Smooth muscle cell (in vitro differentiated cells): Measurements from ENCODE around the gene GRIP1. TPM values are rescaled to one million over a fixed set of nuclear protein-coding genes. Genes with fewer than 3 reads are reported as not detected.

Source experiments
- DNase-seq: peaks from one replicate; lab custom pipeline; 2025; ENCODE audit not compliant: unreplicated experiment; lab: John Stamatoyannopoulos, UW
- H2AFZ ChIP-seq: fragments of 200-600 bp; sonication (generic); 2 replicates; pipeline ENCODE4 v1.6.0; 2016; ENCODE audit warnings: antibody characterized with exemption, low read depth, mild to moderate bottlenecking
- H3F3A ChIP-seq: fragments of 200-600 bp; sonication (generic); 2 replicates; pipeline ENCODE4 v1.6.0; 2017; ENCODE audit warnings: antibody characterized with exemption, low read depth
- H3K27ac ChIP-seq: fragments of 200-600 bp; sonication (generic); 2 replicates; pipeline ENCODE4 v1.5.1; 2016; ENCODE audit warnings: low read depth, mild to moderate bottlenecking
- H3K27me3 ChIP-seq: fragments of 200-600 bp; sonication (generic); 2 replicates; pipeline ENCODE4 v1.6.1; 2016; ENCODE audit warnings: low read depth, mild to moderate bottlenecking
- H3K36me3 ChIP-seq: fragments of 200-600 bp; sonication (generic); 2 replicates; pipeline ENCODE4 v1.5.1; 2016; ENCODE audit warnings: low read depth
- H3K4me1 ChIP-seq: fragments of 200-600 bp; sonication (generic); 2 replicates; pipeline ENCODE4 v1.5.1; 2016; ENCODE audit warnings: low read depth
- H3K4me2 ChIP-seq: fragments of 200-600 bp; sonication (generic); 2 replicates; pipeline ENCODE4 v1.6.0; 2016; ENCODE audit warnings: mild to moderate bottlenecking
- H3K4me3 ChIP-seq: fragments of 200-600 bp; sonication (generic); 2 replicates; pipeline ENCODE4 v1.5.1; 2016; ENCODE audit warnings: mild to moderate bottlenecking
- H3K79me2 ChIP-seq: fragments of 200-600 bp; sonication (generic); 2 replicates; pipeline ENCODE4 v1.6.0; 2016; ENCODE audit warnings: low read depth, mild to moderate bottlenecking
- H3K9ac ChIP-seq: fragments of 200-600 bp; sonication (generic); 2 replicates; pipeline ENCODE4 v1.6.0; 2016; ENCODE audit warnings: low read depth
- H3K9me3 ChIP-seq: fragments of 200-600 bp; sonication (generic); replicated peaks from 2 replicates; pipeline ENCODE4 v1.5.1; 2016; ENCODE audit warnings: low read depth
- H4K20me1 ChIP-seq: fragments of 200-600 bp; sonication (generic); 2 replicates; pipeline ENCODE4 v1.6.0; 2016; ENCODE audit warnings: low read depth
- CTCF ChIP-seq: fragments of 200-600 bp; sonication (generic); IDR thresholded peaks from 2 replicates; pipeline ENCODE4 v1.5.1; 2017; ENCODE audit warnings: borderline replicate concordance, mild to moderate bottlenecking, antibody characterized with exemption; ENCODE audit not compliant: insufficient read depth, poor library complexity, severe bottlenecking
- WGBS: methylation state at CpG from one replicate; pipeline ENCODE4 v1.1.7; 2016; ENCODE audit warnings: low lambda C conversion rate; 5-methylcytosine and 5-hydroxymethylcytosine counted together
- polyA plus RNA-seq: library from polyadenylated mRNA; unstranded; fragments of >200 nt; fragmentation: Nextera tagmentation; extraction: Ambion mirVana; gene quantifications from 2 replicates; pipeline ENCODE4 v1.2.1, GENCODE V29; 2016
- total RNA-seq: library from RNA; depleted of rRNA; stranded (reverse); fragments of >200 nt; gene quantifications from 2 replicates; pipeline ENCODE4 v1.2.3, GENCODE V29; 2014

Gene GRIP1
- total and polyA plus RNA-seq, 2 experiments from 2014 or later: 4.0 to 5.9 TPM

DNA sequence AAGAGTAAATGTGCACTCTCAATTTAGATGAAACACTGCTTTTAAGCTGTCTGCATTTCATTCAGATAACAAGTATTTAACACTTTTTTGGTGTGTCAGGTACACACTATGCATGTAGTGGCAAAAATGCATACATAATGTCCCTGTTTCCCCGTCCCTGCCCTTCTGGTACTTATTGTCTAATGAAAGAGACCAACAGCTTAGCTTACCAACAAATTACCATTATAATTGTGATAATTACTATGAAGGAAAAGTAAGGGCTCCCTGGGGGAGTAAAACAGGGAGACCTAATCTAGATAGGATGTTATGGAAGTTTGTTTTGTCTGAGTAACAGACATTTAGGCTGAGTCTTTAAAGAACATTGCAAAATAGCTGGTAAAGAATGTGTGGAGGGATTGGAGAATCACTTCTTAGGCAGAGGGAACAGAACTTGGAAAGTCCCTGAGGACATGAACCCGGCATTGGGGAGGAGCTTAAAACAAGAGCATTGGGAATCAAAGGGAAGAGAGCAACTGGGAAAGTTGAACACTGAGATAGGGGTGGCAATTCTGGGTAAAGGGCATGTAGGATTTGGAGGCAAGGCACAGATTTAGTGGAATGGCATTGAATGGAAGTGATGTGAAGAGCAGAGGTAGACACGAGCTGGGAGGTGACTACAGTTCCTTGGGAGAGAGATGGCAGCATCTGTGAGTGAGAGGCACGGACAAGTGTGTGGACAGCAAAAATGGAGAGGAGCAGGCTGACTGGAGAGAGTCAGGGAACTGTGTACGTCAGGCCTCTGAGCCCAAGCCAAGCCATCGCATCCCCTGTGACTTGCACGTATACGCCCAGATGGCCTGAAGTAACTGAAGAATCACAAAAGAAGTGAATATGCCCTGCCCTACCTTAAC lies 181.6 kb downstream of the GRIP1 start:
- no peak for DNase-seq
- Histone ChIP-seq H4K20me1 (no peaks in the 10 kb centered on the region), H3F3A (no peaks in the 10 kb centered on the region), H3K4me2 (no peak overlapping the region), H3K9ac (no peak overlapping the region), H2AFZ (no peak overlapping the region), H3K36me3 (no peaks in the 10 kb centered on the region), H3K4me3 (no peak overlapping the region), H3K27ac (no peak overlapping the region), H3K4me1 (no peaks in the 10 kb centered on the region), H3K9me3 (no peaks in the 10 kb centered on the region), H3K79me2 (no peaks in the 10 kb centered on the region), H3K27me3 (no peaks in the 10 kb centered on the region)
- 48% methylated on average over 8 of the region's 8 CpGs for WGBS
- TF ChIP-seq CTCF: no peak

- H3F3A ChIP-seq: no peaks in the 10 kb centered on the region
- DNase-seq: no peak
These were observed 182.3 kb downstream of the GRIP1 start for GRCh38 chr12:66496595-66496994.

DNA sequence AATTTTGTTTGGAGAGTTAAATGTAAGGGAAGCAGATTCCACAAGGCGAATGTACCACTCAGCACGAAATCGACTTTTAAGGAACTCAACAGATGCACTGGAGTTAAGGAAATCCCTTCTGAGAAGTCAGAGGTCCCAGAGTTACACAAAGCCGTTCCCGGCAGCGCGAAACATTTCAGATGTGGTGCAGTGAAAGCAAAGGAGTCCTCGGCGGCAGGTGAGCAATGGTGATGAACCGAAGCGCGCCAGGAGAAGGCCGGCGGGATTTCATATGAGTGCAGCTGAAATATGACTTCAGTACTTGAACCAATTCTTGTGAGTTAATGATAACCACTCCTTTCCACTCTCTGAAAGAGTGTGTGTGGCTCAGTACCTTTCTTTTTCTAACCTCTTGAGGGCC lies 183.2 kb downstream of the GRIP1 start:
- Histone ChIP-seq H4K20me1 (no peaks in the 10 kb centered on the region), H3K9ac (no peak overlapping the region), H3K4me2 (no peak overlapping the region), H3K27ac (no peak overlapping the region), H3F3A (no peaks in the 10 kb centered on the region), H3K9me3 (no peaks in the 10 kb centered on the region), H3K79me2 (no peaks in the 10 kb centered on the region), H3K36me3 (no peaks in the 10 kb centered on the region), H3K4me3 (no peak overlapping the region), H3K27me3 (no peaks in the 10 kb centered on the region), H3K4me1 (no peaks in the 10 kb centered on the region), H2AFZ (no peak overlapping the region)
- WGBS: 92% methylated on average over 14 of the region's 14 CpGs
- no peak for DNase-seq
- no peak for TF ChIP-seq CTCF

More at GRCh38 chr12:66496595-66496994, 182.3 kb downstream of the GRIP1 start:
- Histone ChIP-seq H4K20me1 (no peaks in the 10 kb centered on the region), H3K27me3 (no peaks in the 10 kb centered on the region), H3K4me2 (no peak overlapping the region), H3K79me2 (no peaks in the 10 kb centered on the region), H3K27ac (no peak overlapping the region), H3K9ac (no peak overlapping the region), H2AFZ (no peak overlapping the region), H3K36me3 (no peaks in the 10 kb centered on the region), H3K9me3 (no peaks in the 10 kb centered on the region), H3K4me1 (no peaks in the 10 kb centered on the region), H3K4me3 (no peak overlapping the region)
- no peak for TF ChIP-seq CTCF
- 8% methylated on average over 1 of the region's 1 CpG for WGBS

GRCh38 chr12:66493819-66494218 lies 185.1 kb downstream of the GRIP1 start:
- no peak for TF ChIP-seq CTCF
- no peak overlapping the region for H3K27ac ChIP-seq
- no peaks in the 10 kb centered on the region for H3K4me1 ChIP-seq

More at GRCh38 chr12:66493819-66494218, 185.1 kb downstream of the GRIP1 start:
- no peaks in the 10 kb centered on the region for H3K27me3 ChIP-seq
- no peaks in the 10 kb centered on the region for H3K36me3 ChIP-seq
- H3F3A ChIP-seq: no peaks in the 10 kb centered on the region
- no peak overlapping the region for H3K4me3 ChIP-seq
- H3K79me2 ChIP-seq: no peaks in the 10 kb centered on the region
- H4K20me1 ChIP-seq: no peaks in the 10 kb centered on the region
- DNase-seq: no peak
- H3K9ac ChIP-seq: no peak overlapping the region
- H2AFZ ChIP-seq: no peak overlapping the region
- no peak overlapping the region for H3K4me2 ChIP-seq
- no peaks in the 10 kb centered on the region for H3K9me3 ChIP-seq
